ENCODE measurements around the gene FOXE1. TPM values are rescaled to one million over a fixed set of nuclear protein-coding genes. Genes with fewer than 3 reads are reported as not detected.

Gene FOXE1
- total and polyA plus RNA-seq, 2 of the 13 experiments (the other 11 are each of a cell fraction or from before 2014, with no cell fraction given): not detected

DNA sequence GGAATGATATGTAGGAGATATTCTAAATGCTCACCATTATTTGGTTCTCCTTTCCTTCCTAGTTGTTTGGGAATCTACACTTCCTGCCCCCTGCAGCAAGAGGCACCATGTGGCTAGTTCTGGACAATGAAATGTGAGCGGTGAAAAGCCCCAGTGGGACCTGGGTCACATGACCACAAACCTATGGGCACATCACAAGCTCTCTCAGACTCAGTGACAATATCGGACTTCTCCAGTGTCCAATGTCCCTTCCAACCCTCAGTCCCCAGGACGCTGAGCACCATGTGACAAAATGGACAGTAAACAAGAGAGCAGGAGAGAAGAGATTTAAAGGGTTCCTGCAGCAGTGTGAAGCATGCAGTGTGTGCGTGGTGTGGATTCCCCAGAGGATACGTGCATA, 44.6 kb upstream of the FOXE1 start:
- CTCF ChIA-PET (ENCODE audit: low intra/inter-chr PET ratio, low total read pairs): no interaction called here
- H3K4me2 ChIP-seq (ENCODE audit: low read depth, low read length): no peak overlapping the region; the same call in 1 of the 2 replicates
- no peak overlapping the region for H2AFZ ChIP-seq (ENCODE audit: low read length)
- no TSS peak for BruUV-seq (replicated peaks)
- FAIRE-seq (no peak), ATAC-seq (no peak), DNase-seq (ENCODE audit: low spot score) (no peak)
- no peak overlapping the region for H3K4me3 ChIP-seq (replicated peaks in 1 of 3; ENCODE audit: insufficient read depth in 1 of 3, low read depth in 2 of 3, low read length in 3 of 3)
- H3K27me3 ChIP-seq (ENCODE audit: control insufficient read depth in 1 of 2, insufficient read depth in 2 of 2, low read length in 2 of 2): peaks cover 0 to 5% of the 10 kb centered on the region in 2 experiments; a peak in 3 of 5 replicates
- H3K9me3 ChIP-seq (ENCODE audit: low read length): no peaks in the 10 kb centered on the region
- POLR2A ChIA-PET: no interaction called here
- H3K79me2 ChIP-seq (ENCODE audit: insufficient read depth, low read length): no peaks in the 10 kb centered on the region
- in situ Hi-C loops (cut with HindIII; ENCODE audit: extremely low pct_ligation_motif_present, low pct_unique_long_range_greater_than_20kb): no loop called here
- intact Hi-C loops (cut with micrococcal nuclease; ENCODE audit: unreplicated experiment): no loop called here
- no peaks in the 10 kb centered on the region for H3K36me3 ChIP-seq (replicated peaks in 1 of 2; ENCODE audit: control insufficient read depth in 1 of 2, insufficient read depth in 2 of 2, low read length in 2 of 2)
- WGBS (ENCODE audit: low lambda C conversion rate): 14% methylated on average over 5 of the region's 5 CpGs
- H3K4me1 ChIP-seq (ENCODE audit: insufficient read depth, low read length): peaks cover 7% of the 10 kb centered on the region
- H4K20me1 ChIP-seq (ENCODE audit: insufficient read depth, low read length): no peaks in the 10 kb centered on the region
- no peak overlapping the region for H3K27ac ChIP-seq (ENCODE audit: extremely low read length, insufficient read depth, low read length)
- no peak overlapping the region for H3K9ac ChIP-seq (ENCODE audit: insufficient read depth, low read depth, low read length)
- no peak for TF ChIP-seq ATF2 (CRISPR knock-in tag; IDR thresholded peaks at IDR 0.05)
- TF ChIP-seq RARG (CRISPR knock-in tag; IDR thresholded peaks at IDR 0.05; ENCODE audit: low read depth): no peak
- no peak for TF ChIP-seq PRDM15 (CRISPR knock-in tag; IDR thresholded peaks at IDR 0.05)
- TF ChIP-seq, protein P1, sequence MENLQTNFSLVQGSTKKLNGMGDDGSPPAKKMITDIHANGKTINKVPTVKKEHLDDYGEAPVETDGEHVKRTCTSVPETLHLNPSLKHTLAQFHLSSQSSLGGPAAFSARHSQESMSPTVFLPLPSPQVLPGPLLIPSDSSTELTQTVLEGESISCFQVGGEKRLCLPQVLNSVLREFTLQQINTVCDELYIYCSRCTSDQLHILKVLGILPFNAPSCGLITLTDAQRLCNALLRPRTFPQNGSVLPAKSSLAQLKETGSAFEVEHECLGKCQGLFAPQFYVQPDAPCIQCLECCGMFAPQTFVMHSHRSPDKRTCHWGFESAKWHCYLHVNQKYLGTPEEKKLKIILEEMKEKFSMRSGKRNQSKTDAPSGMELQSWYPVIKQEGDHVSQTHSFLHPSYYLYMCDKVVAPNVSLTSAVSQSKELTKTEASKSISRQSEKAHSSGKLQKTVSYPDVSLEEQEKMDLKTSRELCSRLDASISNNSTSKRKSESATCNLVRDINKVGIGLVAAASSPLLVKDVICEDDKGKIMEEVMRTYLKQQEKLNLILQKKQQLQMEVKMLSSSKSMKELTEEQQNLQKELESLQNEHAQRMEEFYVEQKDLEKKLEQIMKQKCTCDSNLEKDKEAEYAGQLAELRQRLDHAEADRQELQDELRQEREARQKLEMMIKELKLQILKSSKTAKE (CRISPR knock-in tag; IDR thresholded peaks at IDR 0.05; ENCODE audit: borderline replicate concordance): no peak
- no peak for TF ChIP-seq GTF2F1 (IDR thresholded peaks at IDR 0.05; ENCODE audit: low read length)
- no peak for TF ChIP-seq KLF9 (CRISPR knock-in tag; IDR thresholded peaks at IDR 0.05; ENCODE audit: low read depth)
- TF ChIP-seq, protein P2, sequence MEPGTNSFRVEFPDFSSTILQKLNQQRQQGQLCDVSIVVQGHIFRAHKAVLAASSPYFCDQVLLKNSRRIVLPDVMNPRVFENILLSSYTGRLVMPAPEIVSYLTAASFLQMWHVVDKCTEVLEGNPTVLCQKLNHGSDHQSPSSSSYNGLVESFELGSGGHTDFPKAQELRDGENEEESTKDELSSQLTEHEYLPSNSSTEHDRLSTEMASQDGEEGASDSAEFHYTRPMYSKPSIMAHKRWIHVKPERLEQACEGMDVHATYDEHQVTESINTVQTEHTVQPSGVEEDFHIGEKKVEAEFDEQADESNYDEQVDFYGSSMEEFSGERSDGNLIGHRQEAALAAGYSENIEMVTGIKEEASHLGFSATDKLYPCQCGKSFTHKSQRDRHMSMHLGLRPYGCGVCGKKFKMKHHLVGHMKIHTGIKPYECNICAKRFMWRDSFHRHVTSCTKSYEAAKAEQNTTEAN (CRISPR knock-in tag; conservative IDR thresholded peaks at IDR 0.05): no peak
- TF ChIP-seq, protein P3, sequence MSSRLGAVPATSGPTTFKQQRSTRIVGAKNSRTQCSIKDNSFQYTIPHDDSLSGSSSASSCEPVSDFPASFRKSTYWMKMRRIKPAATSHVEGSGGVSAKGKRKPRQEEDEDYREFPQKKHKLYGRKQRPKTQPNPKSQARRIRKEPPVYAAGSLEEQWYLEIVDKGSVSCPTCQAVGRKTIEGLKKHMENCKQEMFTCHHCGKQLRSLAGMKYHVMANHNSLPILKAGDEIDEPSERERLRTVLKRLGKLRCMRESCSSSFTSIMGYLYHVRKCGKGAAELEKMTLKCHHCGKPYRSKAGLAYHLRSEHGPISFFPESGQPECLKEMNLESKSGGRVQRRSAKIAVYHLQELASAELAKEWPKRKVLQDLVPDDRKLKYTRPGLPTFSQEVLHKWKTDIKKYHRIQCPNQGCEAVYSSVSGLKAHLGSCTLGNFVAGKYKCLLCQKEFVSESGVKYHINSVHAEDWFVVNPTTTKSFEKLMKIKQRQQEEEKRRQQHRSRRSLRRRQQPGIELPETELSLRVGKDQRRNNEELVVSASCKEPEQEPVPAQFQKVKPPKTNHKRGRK (CRISPR knock-in tag; IDR thresholded peaks at IDR 0.05): no peak
- TF ChIP-seq RORA (CRISPR knock-in tag; IDR thresholded peaks at IDR 0.05): no peak
- no peak for TF ChIP-seq ZNF777 (CRISPR knock-in tag; IDR thresholded peaks at IDR 0.05)
- TF ChIP-seq, protein P4, sequence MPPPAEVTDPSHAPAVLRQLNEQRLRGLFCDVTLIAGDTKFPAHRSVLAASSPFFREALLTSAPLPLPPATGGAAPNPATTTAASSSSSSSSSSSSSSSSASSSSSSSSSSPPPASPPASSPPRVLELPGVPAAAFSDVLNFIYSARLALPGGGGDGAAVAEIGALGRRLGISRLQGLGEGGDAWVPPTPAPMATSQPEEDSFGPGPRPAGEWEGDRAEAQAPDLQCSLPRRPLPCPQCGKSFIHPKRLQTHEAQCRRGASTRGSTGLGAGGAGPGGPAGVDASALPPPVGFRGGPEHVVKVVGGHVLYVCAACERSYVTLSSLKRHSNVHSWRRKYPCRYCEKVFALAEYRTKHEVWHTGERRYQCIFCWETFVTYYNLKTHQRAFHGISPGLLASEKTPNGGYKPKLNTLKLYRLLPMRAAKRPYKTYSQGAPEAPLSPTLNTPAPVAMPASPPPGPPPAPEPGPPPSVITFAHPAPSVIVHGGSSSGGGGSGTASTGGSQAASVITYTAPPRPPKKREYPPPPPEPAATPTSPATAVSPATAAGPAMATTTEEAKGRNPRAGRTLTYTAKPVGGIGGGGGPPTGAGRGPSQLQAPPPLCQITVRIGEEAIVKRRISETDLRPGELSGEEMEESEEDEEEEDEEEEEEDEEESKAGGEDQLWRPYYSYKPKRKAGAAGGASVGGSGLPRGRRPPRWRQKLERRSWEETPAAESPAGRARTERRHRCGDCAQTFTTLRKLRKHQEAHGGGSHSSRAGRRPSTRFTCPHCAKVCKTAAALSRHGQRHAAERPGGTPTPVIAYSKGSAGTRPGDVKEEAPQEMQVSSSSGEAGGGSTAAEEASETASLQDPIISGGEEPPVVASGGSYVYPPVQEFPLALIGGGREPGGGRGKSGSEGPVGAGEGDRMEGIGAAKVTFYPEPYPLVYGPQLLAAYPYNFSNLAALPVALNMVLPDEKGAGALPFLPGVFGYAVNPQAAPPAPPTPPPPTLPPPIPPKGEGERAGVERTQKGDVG (CRISPR knock-in tag; IDR thresholded peaks at IDR 0.05; ENCODE audit: borderline replicate concordance): no peak
